GM12892 (cell line): ENCODE measurements around the gene RIBC2.

Experiments used
- POLR2A ChIP-seq: IDR thresholded peaks from 2 replicates; pipeline ENCODE4 v1.6.1; 2011; ENCODE audit warnings: low read depth, low read length, control low read depth
- POLR2AphosphoS5 ChIP-seq: IDR thresholded peaks from 2 replicates; pipeline ENCODE4 v1.6.1; 2011; ENCODE audit warnings: low read depth, low read length, control low read depth

- TF ChIP-seq POLR2A (no peak), POLR2AphosphoS5 (no peak)
These were observed 21.5 kb downstream of the RIBC2 start for GRCh38 chr22:45434981-45435380.
